HUES6 (cell line): ENCODE measurements around the gene MVB12B.

Experiments
- H3K27ac ChIP-seq: 2 replicates; pipeline ENCODE4 v1.7.0; 2013; ENCODE audit warnings: low read depth, mild to moderate bottlenecking, low read length, inconsistent platforms
- H3K27me3 ChIP-seq: 2 replicates; pipeline ENCODE4 v1.6.1; 2013; ENCODE audit warnings: low read length; ENCODE audit not compliant: control insufficient read depth, insufficient read depth
- H3K36me3 ChIP-seq: 2 replicates; pipeline ENCODE4 v1.6.1; 2013; ENCODE audit warnings: low read length; ENCODE audit not compliant: control insufficient read depth, insufficient read depth
- H3K4me1 ChIP-seq: 2 replicates; pipeline ENCODE4 v1.6.1; 2013; ENCODE audit warnings: low read length; ENCODE audit not compliant: control insufficient read depth, insufficient read depth
- H3K4me3 ChIP-seq: 2 replicates; pipeline ENCODE4 v1.5.1; 2013; ENCODE audit warnings: low read depth, low read length
- H3K9ac ChIP-seq: one replicate; pipeline ENCODE4 v1.6.1; 2013; ENCODE audit warnings: mild to moderate bottlenecking, low read length
- H3K9me3 ChIP-seq: 2 replicates; pipeline ENCODE4 v1.6.1; 2013; ENCODE audit warnings: low read depth, low read length; ENCODE audit not compliant: control insufficient read depth, insufficient read depth

The MVB12B gene

DNA sequence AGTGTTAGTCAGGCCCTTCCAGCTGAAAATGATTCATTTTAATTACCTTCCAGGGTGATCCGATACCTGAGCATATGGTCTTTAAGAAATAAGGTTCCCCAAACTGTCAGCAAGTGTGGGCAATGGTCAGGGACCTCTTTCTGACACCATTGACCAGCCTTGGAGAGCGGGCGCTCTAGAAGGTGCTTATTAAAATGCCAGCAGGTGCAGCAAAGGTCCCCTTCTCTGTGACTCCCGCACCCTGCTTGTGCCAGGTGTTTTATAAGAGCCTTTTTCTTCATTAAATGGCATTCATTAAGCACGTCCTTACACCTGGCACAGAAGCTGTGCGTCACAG, 85.3 kb downstream of the MVB12B start:
- Histone ChIP-seq H3K4me1 (peaks cover 19% of the 10 kb centered on the region), H3K27me3 (no peaks in the 10 kb centered on the region), H3K9ac (no peak overlapping the region), H3K9me3 (no peaks in the 10 kb centered on the region), H3K36me3 (no peaks in the 10 kb centered on the region), H3K4me3 (no peak overlapping the region), H3K27ac (no peak overlapping the region)

DNA sequence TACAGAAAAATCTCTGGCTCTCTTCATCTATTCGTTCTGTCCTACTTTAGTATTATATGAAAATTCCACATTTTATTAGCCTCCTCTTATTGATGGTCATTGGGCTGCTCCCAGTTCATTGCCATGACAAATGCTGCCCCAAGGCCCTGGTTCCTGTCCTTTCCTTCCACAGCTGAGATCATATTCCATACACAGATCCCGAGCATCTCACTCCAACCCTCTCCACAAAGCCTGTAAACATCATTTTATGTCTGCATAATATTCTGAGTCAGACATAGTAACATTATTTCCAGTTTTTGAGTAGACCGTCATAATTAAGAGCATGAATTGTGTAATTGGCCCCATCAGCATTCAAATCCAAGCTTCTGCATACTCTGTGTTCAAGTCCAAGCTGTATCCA, 86.3 kb downstream of the MVB12B start:
- Histone ChIP-seq H3K9me3 (no peaks in the 10 kb centered on the region), H3K27me3 (no peaks in the 10 kb centered on the region), H3K27ac (no peak overlapping the region), H3K36me3 (no peaks in the 10 kb centered on the region), H3K4me3 (no peak overlapping the region), H3K9ac (no peak overlapping the region), H3K4me1 (peaks cover 18% of the 10 kb centered on the region)

DNA sequence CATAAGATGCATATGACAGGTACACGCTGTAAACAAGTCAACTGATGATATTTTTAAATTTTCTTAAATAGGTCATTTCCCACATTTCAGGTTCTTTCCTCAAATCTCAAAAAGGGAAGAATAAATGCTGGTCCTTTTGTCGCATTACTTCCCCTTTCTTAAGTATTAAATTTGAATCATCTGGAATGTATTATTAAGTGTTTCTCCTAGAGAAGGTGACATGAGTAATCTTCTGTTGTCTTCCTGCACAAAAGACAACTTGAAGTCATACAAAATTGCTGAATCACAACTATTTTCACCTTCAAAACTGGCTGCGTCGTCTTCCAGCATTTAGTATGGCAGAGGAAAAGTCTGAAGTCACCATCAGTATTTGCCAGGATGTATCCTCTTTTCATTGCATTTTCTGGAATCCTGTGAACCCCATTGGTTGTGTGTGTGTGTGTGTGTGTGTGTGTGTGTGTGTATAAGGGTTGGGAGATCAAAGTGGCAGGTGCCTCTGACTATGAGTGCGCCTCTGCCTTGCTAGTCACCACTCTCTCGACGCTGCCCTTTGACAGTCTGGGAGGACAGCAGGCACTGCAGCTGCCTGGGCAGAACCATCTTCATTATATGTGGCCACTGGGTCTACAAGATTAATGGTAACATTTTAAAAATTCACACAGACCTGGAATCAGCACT, 86.9 kb downstream of the MVB12B start:
- Histone ChIP-seq H3K9me3 (no peaks in the 10 kb centered on the region), H3K4me3 (no peak overlapping the region), H3K4me1 (peaks cover 13% of the 10 kb centered on the region; the same call in 1 of the 2 replicates), H3K27ac (no peak overlapping the region), H3K27me3 (no peaks in the 10 kb centered on the region), H3K9ac (no peak overlapping the region), H3K36me3 (no peaks in the 10 kb centered on the region)

DNA sequence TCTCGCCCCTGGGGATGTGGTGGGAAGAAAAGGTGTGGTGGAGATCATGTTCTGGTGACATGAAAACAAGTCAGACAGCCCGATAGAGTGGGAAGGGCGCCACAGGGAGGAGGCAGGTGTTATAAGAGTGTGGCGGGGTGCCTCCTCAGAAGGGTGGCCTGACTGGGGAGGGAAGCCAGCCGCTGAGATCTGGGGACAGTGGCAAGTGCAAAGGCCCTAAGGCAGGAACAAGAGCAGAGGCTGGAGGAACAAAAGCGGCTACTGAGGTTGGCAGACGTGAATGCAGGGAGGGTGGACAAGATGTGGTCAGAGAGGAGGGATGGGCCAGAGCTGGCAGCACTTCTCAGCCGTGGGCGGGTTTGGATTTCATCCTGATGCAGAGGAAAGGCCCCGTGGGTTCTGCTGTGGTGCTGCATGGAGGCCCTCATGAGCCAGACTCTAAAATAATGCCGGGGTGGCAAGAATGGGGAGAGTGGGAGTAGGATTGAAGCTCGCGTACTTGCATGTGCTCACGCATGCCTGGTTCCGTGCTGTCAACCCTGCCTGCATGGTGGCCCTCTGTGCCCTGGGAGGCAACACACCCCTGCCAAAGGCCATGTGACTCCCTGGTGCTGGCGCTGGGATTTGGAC, 89.2 kb downstream of the MVB12B start:
- Histone ChIP-seq H3K4me1 (peaks cover 15% of the 10 kb centered on the region; the same call in 1 of the 2 replicates), H3K9ac (no peak overlapping the region), H3K27me3 (no peaks in the 10 kb centered on the region), H3K36me3 (no peaks in the 10 kb centered on the region), H3K27ac (no peak overlapping the region), H3K4me3 (no peak overlapping the region), H3K9me3 (no peaks in the 10 kb centered on the region)

DNA sequence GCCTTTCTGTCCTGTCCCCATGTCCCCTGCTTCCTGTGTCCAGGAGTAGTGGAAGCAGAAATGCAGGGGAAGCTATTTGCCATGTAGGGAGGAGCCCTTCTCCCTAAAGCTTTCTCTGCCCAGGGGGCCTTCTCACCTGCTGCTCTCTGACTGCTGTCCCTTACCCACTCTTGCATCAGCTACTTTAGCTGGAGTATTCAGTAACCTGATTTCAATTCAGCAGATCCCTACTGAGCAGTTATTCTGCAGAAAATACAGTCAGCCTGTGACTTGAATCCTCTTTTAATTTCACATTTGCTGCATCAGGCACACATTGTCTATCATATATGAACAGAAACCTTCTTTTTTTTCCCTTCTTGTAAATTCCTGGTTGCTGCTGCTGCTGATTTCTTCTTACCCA, 90.4 kb downstream of the MVB12B start:
- Histone ChIP-seq H3K9ac (no peak overlapping the region), H3K27me3 (no peaks in the 10 kb centered on the region), H3K36me3 (no peaks in the 10 kb centered on the region)

DNA sequence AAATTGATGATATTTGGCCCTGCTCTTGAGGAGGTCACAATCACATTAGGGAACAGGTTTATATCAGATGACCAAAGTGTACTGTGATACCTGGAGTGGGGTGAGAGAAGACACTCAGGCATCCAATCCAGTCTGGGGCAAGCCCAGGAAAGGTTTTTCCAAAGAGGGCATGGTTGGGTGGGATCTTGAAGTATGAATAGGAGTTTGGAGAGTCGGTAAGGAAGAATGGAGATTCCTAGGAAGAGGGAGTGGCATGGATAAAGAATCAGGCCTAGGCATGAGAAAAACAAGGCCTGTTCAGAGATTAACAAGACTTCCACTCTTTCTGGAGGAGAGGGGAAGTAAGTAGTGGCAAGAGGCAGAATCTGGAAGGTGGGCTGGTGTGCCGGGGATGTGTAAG, 91.1 kb downstream of the MVB12B start:
- H3K9me3 ChIP-seq = no peaks in the 10 kb centered on the region
- H3K4me3 ChIP-seq = no peak overlapping the region
- no peaks in the 10 kb centered on the region for H3K36me3 ChIP-seq
- no peak overlapping the region for H3K9ac ChIP-seq
- peaks cover 31% of the 10 kb centered on the region for H3K4me1 ChIP-seq
- no peaks in the 10 kb centered on the region for H3K27me3 ChIP-seq
- H3K27ac ChIP-seq = no peak overlapping the region

More for the DNA sequence above, 90.4 kb downstream of the MVB12B start:
- H3K27ac ChIP-seq = no peak overlapping the region
- peaks cover 25% of the 10 kb centered on the region for H3K4me1 ChIP-seq
- H3K9me3 ChIP-seq = no peaks in the 10 kb centered on the region
- no peak overlapping the region for H3K4me3 ChIP-seq

DNA sequence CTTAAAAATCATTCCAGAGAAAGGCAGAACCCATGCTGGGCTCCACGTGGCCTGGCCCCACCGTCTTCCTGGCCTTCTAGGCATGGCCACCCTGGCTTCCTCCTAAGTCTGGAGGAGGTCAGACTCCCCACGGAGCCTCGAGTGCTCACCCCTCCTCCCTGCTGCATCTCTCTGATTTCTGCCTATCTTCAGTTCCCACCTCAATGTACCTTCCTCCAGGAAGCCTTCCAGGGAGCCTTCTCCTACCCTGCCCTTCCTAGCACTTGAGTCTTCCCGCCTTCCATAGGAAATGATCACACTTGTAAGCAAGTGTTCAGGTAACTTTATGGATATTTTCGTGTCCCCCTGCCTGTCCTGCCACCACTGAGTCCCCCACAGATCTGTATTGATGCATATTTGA, 92.0 kb downstream of the MVB12B start:
- Histone ChIP-seq H3K9ac (no peak overlapping the region), H3K27me3 (no peaks in the 10 kb centered on the region), H3K36me3 (no peaks in the 10 kb centered on the region), H3K4me3 (no peak overlapping the region), H3K9me3 (no peaks in the 10 kb centered on the region), H3K4me1 (peaks cover 41% of the 10 kb centered on the region), H3K27ac (no peak overlapping the region)

DNA sequence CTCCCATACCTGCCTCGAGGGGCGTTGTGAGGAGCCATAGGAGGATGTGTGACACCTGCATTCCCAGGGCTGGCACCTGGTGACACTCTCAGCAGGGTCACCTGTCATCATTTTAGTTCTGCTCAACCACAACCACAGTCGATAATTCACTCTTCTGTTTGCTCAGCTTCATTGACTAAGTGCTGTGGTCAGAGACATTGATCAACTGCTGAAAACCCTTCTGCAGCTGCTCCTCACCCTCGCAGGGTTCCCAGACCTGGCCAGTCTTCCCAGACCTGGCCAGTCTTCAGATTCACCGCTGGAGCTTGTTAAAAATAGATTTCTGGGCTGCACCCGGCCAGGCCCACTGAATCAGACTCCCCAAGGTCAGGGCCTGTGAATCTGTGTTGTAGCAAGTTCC, 92.8 kb downstream of the MVB12B start:
- H3K27me3 ChIP-seq = no peaks in the 10 kb centered on the region
- no peak overlapping the region for H3K4me3 ChIP-seq
- H3K36me3 ChIP-seq = no peaks in the 10 kb centered on the region
- no peak overlapping the region for H3K27ac ChIP-seq
- peaks cover 41% of the 10 kb centered on the region for H3K4me1 ChIP-seq
- no peaks in the 10 kb centered on the region for H3K9me3 ChIP-seq
- H3K9ac ChIP-seq = no peak overlapping the region

DNA sequence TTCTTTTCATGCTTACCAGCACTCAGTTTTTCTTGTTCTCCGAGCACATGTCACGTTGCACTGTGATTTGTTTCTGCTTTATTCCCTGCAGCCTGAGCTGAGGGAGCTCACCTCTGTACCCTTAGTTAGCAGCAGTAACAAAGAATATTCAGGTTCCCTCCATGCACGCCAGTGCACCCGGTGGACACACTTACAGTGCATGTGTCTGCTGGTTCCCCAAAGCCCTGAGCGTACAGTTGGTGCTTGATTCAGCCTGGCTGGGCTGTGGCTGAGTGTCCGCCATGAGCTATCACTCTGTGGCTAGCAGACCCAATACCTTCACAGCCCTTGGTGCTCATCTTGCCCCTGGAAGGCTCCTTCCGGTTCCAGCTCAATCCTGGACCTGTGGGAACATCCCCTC, 93.5 kb downstream of the MVB12B start:
- H3K36me3 ChIP-seq = no peaks in the 10 kb centered on the region
- H3K4me1 ChIP-seq = peaks cover 41% of the 10 kb centered on the region
- H3K9me3 ChIP-seq = no peaks in the 10 kb centered on the region
- no peak overlapping the region for H3K27ac ChIP-seq
- H3K9ac ChIP-seq = no peak overlapping the region
- no peaks in the 10 kb centered on the region for H3K27me3 ChIP-seq
- H3K4me3 ChIP-seq = no peak overlapping the region

DNA sequence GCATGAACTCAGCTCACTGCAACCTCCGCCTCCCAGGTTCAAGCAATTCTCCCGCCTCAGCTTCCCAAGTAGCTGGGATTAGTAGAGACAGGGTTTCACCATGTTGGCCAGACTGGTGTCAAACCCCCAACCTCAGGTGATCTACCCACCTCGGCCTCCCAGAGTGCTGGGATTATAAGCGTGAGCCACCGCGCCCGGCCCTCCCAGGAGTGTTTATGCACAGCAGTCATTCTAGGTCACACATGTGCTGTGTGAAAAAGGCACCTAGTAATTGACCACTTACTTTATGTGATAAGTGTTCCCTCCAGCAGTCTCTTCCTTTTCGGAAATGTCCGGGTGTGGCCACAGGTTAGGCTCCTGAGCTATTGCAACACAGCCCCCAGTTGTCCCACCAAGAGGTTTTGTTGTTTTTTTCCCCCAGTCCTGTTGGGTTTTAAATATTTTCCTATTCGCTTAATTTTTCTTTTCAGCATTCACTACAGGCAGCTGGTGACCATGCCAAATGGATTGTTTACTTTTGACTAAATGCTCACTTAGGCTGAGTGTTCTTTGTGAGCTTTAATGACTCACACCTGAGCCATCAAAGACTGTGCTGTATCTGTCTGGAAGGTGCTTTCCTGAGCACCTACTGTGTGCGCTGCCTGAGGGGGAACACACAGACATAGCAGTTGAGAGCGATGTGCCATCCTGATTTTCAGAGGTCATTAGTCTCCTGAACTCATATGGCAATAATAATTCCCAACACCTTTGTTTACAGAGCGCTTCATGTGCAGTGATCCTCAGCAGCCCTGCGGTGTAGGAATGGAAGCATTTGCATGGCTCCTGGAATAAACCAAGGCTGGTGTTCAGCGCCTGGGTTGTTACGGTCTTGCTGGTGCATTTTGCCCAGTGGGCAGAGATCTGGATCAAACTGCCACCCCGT, 94.3 kb downstream of the MVB12B start:
- H3K4me3 ChIP-seq = no peak overlapping the region
- H3K36me3 ChIP-seq = no peaks in the 10 kb centered on the region
- peak overlapping the region; percentile 2 for H3K9ac ChIP-seq
- peaks cover 41% of the 10 kb centered on the region for H3K4me1 ChIP-seq
- no peaks in the 10 kb centered on the region for H3K9me3 ChIP-seq
- no peaks in the 10 kb centered on the region for H3K27me3 ChIP-seq
- no peak overlapping the region for H3K27ac ChIP-seq
